GM21786 (cell line): ENCODE results near the gene CRYBB3.
"Not testable (repeated sequence)": the region's sequence is repeated elsewhere in the genome, so short reads cannot be mapped to it uniquely, and the experiment has no call there.

ENCODE experiments used
- ATAC-seq: cut with Tn5 transposase; IDR thresholded peaks from one replicate; pipeline ENCODE4 v1.9.1; 2021; ENCODE audit not compliant: unreplicated experiment

The CRYBB3 gene

GRCh38 chr22:25238058-25238457 is 38.4 kb downstream of the CRYBB3 start:
- ATAC-seq = not testable (repeated sequence)

- ATAC-seq = not testable (repeated sequence)
Observed at GRCh38 chr22:25255169-25255568, 55.5 kb downstream of the CRYBB3 start.
